Measurements from ENCODE around the gene OSBPL10. TPM values are rescaled to one million over a fixed set of nuclear protein-coding genes. Genes with fewer than 3 reads are reported as not detected.

Gene OSBPL10
- total RNA-seq, 1 donor, result 29.0 TPM

GRCh38 chr3:31659246-31659645 is 321.8 kb downstream of the OSBPL10 start:
- Histone ChIP-seq H3K27ac (ENCODE audit: low read depth, low read length) (no peak overlapping the region), H2AFZ (ENCODE audit: low read length) (no peak overlapping the region), H3K4me1 (ENCODE audit: insufficient read depth, low read length) (no peaks in the 10 kb centered on the region), H3K4me2 (ENCODE audit: insufficient read depth, low read length) (no peak overlapping the region), H3K4me3 (ENCODE audit: insufficient read depth, low read length) (no peak overlapping the region), H3K9me3 (ENCODE audit: low read depth, low read length) (peaks cover 5% of the 10 kb centered on the region), H3K79me2 (ENCODE audit: insufficient read depth, low read length) (no peaks in the 10 kb centered on the region), H4K20me1 (ENCODE audit: insufficient read depth, low read length) (no peaks in the 10 kb centered on the region), H3K36me3 (ENCODE audit: insufficient read depth, low read length) (no peaks in the 10 kb centered on the region), H3K27me3 (ENCODE audit: insufficient read depth, low read length) (no peaks in the 10 kb centered on the region)
- no peak for DNase-seq (ENCODE audit: insufficient read length, low spot score, missing footprints)
- TF ChIP-seq CTCF (IDR thresholded peaks at IDR 0.05; ENCODE audit: extremely low read depth, low read depth, low read length), result no peak

GRCh38 chr3:31654998-31655397 is 326.1 kb downstream of the OSBPL10 start:
- no peaks in the 10 kb centered on the region for H3K27me3 ChIP-seq (ENCODE audit: insufficient read depth, low read length)
- H3K4me3 ChIP-seq (ENCODE audit: insufficient read depth, low read length), result no peak overlapping the region
- no peaks in the 10 kb centered on the region for H3K79me2 ChIP-seq (ENCODE audit: insufficient read depth, low read length)
- no peaks in the 10 kb centered on the region for H3K4me1 ChIP-seq (ENCODE audit: insufficient read depth, low read length)
- H2AFZ ChIP-seq (ENCODE audit: low read length), result no peak overlapping the region
- no peak overlapping the region for H3K4me2 ChIP-seq (ENCODE audit: insufficient read depth, low read length)
- no peaks in the 10 kb centered on the region for H3K36me3 ChIP-seq (ENCODE audit: insufficient read depth, low read length)
- TF ChIP-seq CTCF (IDR thresholded peaks at IDR 0.05; ENCODE audit: extremely low read depth, low read depth, low read length), result no peak
- DNase-seq (ENCODE audit: insufficient read length, low spot score, missing footprints), result no peak
- no peaks in the 10 kb centered on the region for H4K20me1 ChIP-seq (ENCODE audit: insufficient read depth, low read length)
- H3K27ac ChIP-seq (ENCODE audit: low read depth, low read length), result no peak overlapping the region
- H3K9me3 ChIP-seq (ENCODE audit: low read depth, low read length), result peaks cover 11% of the 10 kb centered on the region

- Histone ChIP-seq H3K9me3 (ENCODE audit: low read depth, low read length) (peaks cover 20% of the 10 kb centered on the region), H3K79me2 (ENCODE audit: insufficient read depth, low read length) (no peaks in the 10 kb centered on the region), H3K36me3 (ENCODE audit: insufficient read depth, low read length) (no peaks in the 10 kb centered on the region), H2AFZ (ENCODE audit: low read length) (no peak overlapping the region), H4K20me1 (ENCODE audit: insufficient read depth, low read length) (no peaks in the 10 kb centered on the region), H3K27ac (ENCODE audit: low read depth, low read length) (no peak overlapping the region), H3K4me2 (ENCODE audit: insufficient read depth, low read length) (no peak overlapping the region), H3K4me3 (ENCODE audit: insufficient read depth, low read length) (no peak overlapping the region), H3K27me3 (ENCODE audit: insufficient read depth, low read length) (no peaks in the 10 kb centered on the region), H3K4me1 (ENCODE audit: insufficient read depth, low read length) (no peaks in the 10 kb centered on the region)
- no peak for DNase-seq (ENCODE audit: insufficient read length, low spot score, missing footprints)
- no peak for TF ChIP-seq CTCF (IDR thresholded peaks at IDR 0.05; ENCODE audit: extremely low read depth, low read depth, low read length)
Observed at GRCh38 chr3:31653464-31653863, 327.6 kb downstream of the OSBPL10 start.

- no peak overlapping the region for H3K4me3 ChIP-seq (ENCODE audit: insufficient read depth, low read length)
- DNase-seq (ENCODE audit: insufficient read length, low spot score, missing footprints), result no peak
- no peak overlapping the region for H3K4me2 ChIP-seq (ENCODE audit: insufficient read depth, low read length)
- H3K79me2 ChIP-seq (ENCODE audit: insufficient read depth, low read length), result no peaks in the 10 kb centered on the region
- H3K36me3 ChIP-seq (ENCODE audit: insufficient read depth, low read length), result peaks cover 8% of the 10 kb centered on the region
- no peak overlapping the region for H2AFZ ChIP-seq (ENCODE audit: low read length)
- no peak for TF ChIP-seq CTCF (IDR thresholded peaks at IDR 0.05; ENCODE audit: extremely low read depth, low read depth, low read length)
- no peak overlapping the region for H3K27ac ChIP-seq (ENCODE audit: low read depth, low read length)
- no peaks in the 10 kb centered on the region for H3K27me3 ChIP-seq (ENCODE audit: insufficient read depth, low read length)
- H4K20me1 ChIP-seq (ENCODE audit: insufficient read depth, low read length), result no peaks in the 10 kb centered on the region
- no peaks in the 10 kb centered on the region for H3K4me1 ChIP-seq (ENCODE audit: insufficient read depth, low read length)
- H3K9me3 ChIP-seq (ENCODE audit: low read depth, low read length), result peaks cover 22% of the 10 kb centered on the region
Observed at GRCh38 chr3:31652296-31652695, 328.8 kb downstream of the OSBPL10 start.
